ENCODE results near the gene SPAG17. TPM values are rescaled to one million over a fixed set of nuclear protein-coding genes. Genes with fewer than 3 reads are reported as not detected.

Gene SPAG17
- total RNA-seq (ENCODE audit: low replicate concordance): 1.3 and 5.6 TPM in 2 replicates
- long read RNA-seq: 0 reads

- H3K27ac Mint-ChIP-seq: peak within 1 kb of the TSS; percentile 59
- H3K9me3 Mint-ChIP-seq: peaks cover 4% of the 10 kb centered on the region
- no peaks in the 10 kb centered on the region for H3K36me3 Mint-ChIP-seq
- peak; percentile 86 for DNase-seq (ENCODE audit: extremely low spot score, unreplicated experiment)
- peak; percentile 62 for TF ChIP-seq CTCF (conservative IDR thresholded peaks at IDR 0.05)
- H3K4me3 Mint-ChIP-seq: peak within 1 kb of the TSS; percentile 80
- H3K4me1 Mint-ChIP-seq (ENCODE audit: unreplicated experiment): peaks cover 18% of the 10 kb centered on the region
- H3K27me3 Mint-ChIP-seq: no peaks in the 10 kb centered on the region
These were observed at the start of gene SPAG17 for GRCh38 chr1:118185084-118185832. Gene SPAG17, minus strand, starts transcription at chr1:118185228. Its CDS starts 71 bp downstream, at chr1:118185157.

- no peak overlapping the region for H3K27ac Mint-ChIP-seq
- no peak for DNase-seq (ENCODE audit: extremely low spot score, unreplicated experiment)
- H3K4me1 Mint-ChIP-seq (ENCODE audit: unreplicated experiment): no peaks in the 10 kb centered on the region
- no peaks in the 10 kb centered on the region for H3K27me3 Mint-ChIP-seq
- no peaks in the 10 kb centered on the region for H3K9me3 Mint-ChIP-seq
- no peak for TF ChIP-seq CTCF (conservative IDR thresholded peaks at IDR 0.05)
- no peak overlapping the region for H3K4me3 Mint-ChIP-seq
- H3K36me3 Mint-ChIP-seq: no peaks in the 10 kb centered on the region
These were observed 40.4 kb upstream of the SPAG17 start for GRCh38 chr1:118225471-118225870.

- no peaks in the 10 kb centered on the region for H3K36me3 Mint-ChIP-seq
- TF ChIP-seq CTCF (conservative IDR thresholded peaks at IDR 0.05): peak; percentile 73
- H3K4me1 Mint-ChIP-seq (ENCODE audit: unreplicated experiment): no peaks in the 10 kb centered on the region
- DNase-seq (ENCODE audit: extremely low spot score, unreplicated experiment): no peak
- H3K9me3 Mint-ChIP-seq: no peaks in the 10 kb centered on the region
- no peak overlapping the region for H3K4me3 Mint-ChIP-seq
- no peaks in the 10 kb centered on the region for H3K27me3 Mint-ChIP-seq
- H3K27ac Mint-ChIP-seq: no peak overlapping the region
These were observed 38.4 kb upstream of the SPAG17 start for GRCh38 chr1:118223426-118223825.

- no peak for DNase-seq (ENCODE audit: extremely low spot score, unreplicated experiment)
- Mint-ChIP-seq H3K27me3 (no peaks in the 10 kb centered on the region), H3K4me1 (ENCODE audit: unreplicated experiment) (peaks cover 8% of the 10 kb centered on the region), H3K36me3 (no peaks in the 10 kb centered on the region), H3K4me3 (no peak overlapping the region), H3K27ac (no peak overlapping the region), H3K9me3 (no peaks in the 10 kb centered on the region)
- TF ChIP-seq CTCF (conservative IDR thresholded peaks at IDR 0.05): no peak
These were observed 34.4 kb upstream of the SPAG17 start for GRCh38 chr1:118219438-118219837.

- no peak for TF ChIP-seq CTCF (conservative IDR thresholded peaks at IDR 0.05)
- Mint-ChIP-seq H3K9me3 (no peaks in the 10 kb centered on the region), H3K36me3 (no peaks in the 10 kb centered on the region), H3K4me1 (ENCODE audit: unreplicated experiment) (peaks cover 8% of the 10 kb centered on the region), H3K27me3 (no peaks in the 10 kb centered on the region), H3K4me3 (no peak overlapping the region), H3K27ac (no peak overlapping the region)
- DNase-seq (ENCODE audit: extremely low spot score, unreplicated experiment): no peak
These were observed 32.3 kb upstream of the SPAG17 start for GRCh38 chr1:118217141-118217838.
